Activated T-helper 1 cell treated with Interleukin-2 at 50 U/mL for 16 hours (primary cell): Measurements from ENCODE around the gene CYP19A1.

Experiments
- DNase-seq: peaks from one replicate; pipeline ENCODE4 v3.0.0-alpha.2; 2020; ENCODE audit warnings: low read depth

The CYP19A1 gene

GRCh38 chr15:51183076-51183475 lies 155.3 kb downstream of the CYP19A1 start:
- no peak for DNase-seq

GRCh38 chr15:51181905-51182304 lies 156.5 kb downstream of the CYP19A1 start:
- DNase-seq = no peak

- no peak for DNase-seq
Observed at GRCh38 chr15:51181221-51181620, 157.2 kb downstream of the CYP19A1 start.

- DNase-seq = no peak
Observed at GRCh38 chr15:51180534-51180933, 157.9 kb downstream of the CYP19A1 start.

GRCh38 chr15:51180011-51180410 lies 158.4 kb downstream of the CYP19A1 start:
- DNase-seq = no peak

- no peak for DNase-seq
Observed at GRCh38 chr15:51172193-51172592, 166.2 kb downstream of the CYP19A1 start.

- DNase-seq = no peak
Observed at GRCh38 chr15:51171634-51171932, 166.8 kb downstream of the CYP19A1 start.

- DNase-seq = no peak
Observed at GRCh38 chr15:51170882-51171633, 167.3 kb downstream of the CYP19A1 start.

GRCh38 chr15:51168700-51169099 lies 169.7 kb downstream of the CYP19A1 start:
- no peak for DNase-seq

GRCh38 chr15:51163843-51164242 lies 174.6 kb downstream of the CYP19A1 start:
- DNase-seq = no peak

- DNase-seq = peak; percentile 11
Observed at GRCh38 chr15:51162865-51163762, 175.3 kb downstream of the CYP19A1 start.

- DNase-seq = no peak
Observed at GRCh38 chr15:51161491-51162220, 176.7 kb downstream of the CYP19A1 start.

GRCh38 chr15:51160484-51160883 lies 177.9 kb downstream of the CYP19A1 start:
- no peak for DNase-seq
